Tongue (tissue), 2 donors: ENCODE data around the gene PEF1. TPM values are rescaled to one million over a fixed set of nuclear protein-coding genes. Genes with fewer than 3 reads are reported as not detected.

Experiments
- DNase-seq: peaks from one replicate; pipeline ENCODE4 v3.0.0-alpha.2; 2015
- total RNA-seq: library from RNA; depleted of rRNA; stranded (reverse); fragments of >200 nt; gene quantifications from one replicate; pipeline ENCODE4 v1.2.3, GENCODE V29; 2014

PEF1 gene
- total RNA-seq, 1 donor from 2014 or later = 52.1 TPM

GRCh38 chr1:31671147-31671546, 26.5 kb upstream of the PEF1 start:
- no peak for DNase-seq

DNA sequence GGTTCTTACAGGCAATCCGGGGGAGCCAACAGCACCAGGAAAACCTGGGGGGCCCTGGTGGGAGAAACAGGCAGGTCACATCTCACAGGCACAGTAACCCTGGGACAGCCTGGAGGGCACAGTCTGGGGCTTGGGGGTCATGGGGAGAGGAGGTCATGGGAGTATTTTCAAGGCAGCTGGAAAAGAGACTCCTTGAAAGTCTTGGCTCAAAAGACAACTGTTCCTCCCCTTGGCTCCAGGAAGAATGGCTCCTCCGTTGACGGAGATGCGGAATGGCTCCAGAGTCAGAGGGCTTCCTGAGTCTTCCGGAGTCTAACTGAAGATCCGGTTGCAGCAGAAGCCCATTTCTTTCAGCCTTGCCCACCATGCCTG, 25.9 kb upstream of the PEF1 start:
- DNase-seq = peak; percentile 50

GRCh38 chr1:31669786-31670592, 25.3 kb upstream of the PEF1 start:
- DNase-seq = peak; percentile 93

GRCh38 chr1:31669433-31669785, 24.7 kb upstream of the PEF1 start:
- DNase-seq = no peak

DNA sequence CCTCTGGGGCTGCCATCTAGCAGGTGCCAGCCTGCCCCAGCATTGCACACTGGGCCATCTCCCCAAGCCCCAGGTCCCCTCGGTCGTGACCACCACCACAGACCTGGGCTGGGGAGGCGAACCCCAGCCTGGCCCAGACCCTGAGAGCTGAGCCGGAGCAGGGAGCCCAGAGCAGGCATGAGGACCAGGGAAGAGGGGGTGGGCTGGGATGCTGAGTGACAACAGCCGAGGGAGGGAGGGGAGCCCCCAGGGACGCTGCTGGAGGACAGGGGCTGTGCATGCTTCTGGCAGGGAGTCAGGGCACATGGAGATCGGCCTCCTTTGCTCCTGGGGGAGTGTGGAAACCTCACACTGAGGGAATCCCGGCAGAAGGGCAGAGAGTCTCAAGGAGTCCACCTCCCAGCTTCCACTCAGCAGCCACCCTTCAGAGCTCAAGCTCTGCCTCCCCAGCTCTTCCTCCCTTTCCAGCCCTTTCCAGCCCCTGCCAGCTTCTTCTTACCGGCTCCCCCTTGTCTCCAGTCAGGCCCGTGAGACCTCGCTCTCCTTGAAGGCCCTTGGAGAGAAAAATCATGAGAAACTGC, 23.7 kb upstream of the PEF1 start:
- DNase-seq = no peak

GRCh38 chr1:31667065-31667785, 22.5 kb upstream of the PEF1 start:
- DNase-seq = peak; percentile 27

GRCh38 chr1:31666263-31666963, 21.7 kb upstream of the PEF1 start:
- DNase-seq = peak; percentile 79

DNA sequence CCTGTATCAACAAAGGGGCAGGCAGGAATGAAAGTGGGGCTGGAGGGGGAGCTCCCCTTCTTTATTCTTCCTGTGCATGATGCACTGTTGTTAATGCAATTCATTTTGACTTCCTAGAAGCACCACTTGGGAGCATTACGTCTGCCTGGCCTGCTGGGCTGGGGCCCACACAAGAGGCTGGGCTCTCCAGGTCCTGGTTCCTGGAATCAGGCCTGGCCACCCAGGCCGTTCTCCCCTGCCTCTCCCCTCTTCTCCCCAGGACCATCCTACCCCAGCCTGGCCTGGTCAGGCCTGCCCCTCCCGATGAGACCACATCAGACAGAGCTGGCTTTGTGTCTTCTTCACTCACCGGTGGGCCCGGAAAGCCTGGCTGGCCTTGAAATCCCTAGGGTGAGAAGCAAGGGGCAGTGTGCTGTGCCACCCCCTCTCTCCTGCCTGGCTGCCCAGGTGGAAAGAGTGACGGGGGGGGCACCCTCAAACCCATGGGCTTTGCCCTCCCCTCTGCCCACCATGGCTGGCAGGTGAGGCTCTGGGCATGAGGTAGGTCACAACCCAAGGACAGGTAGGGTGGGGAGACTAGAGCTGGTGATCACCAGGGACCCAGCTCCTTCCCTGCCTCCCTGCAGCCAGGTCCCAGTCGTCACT, 20.7 kb upstream of the PEF1 start:
- DNase-seq = peak; percentile 69

GRCh38 chr1:31664528-31664927, 19.9 kb upstream of the PEF1 start:
- no peak for DNase-seq

- peak; percentile 79 for DNase-seq
Observed at GRCh38 chr1:31663622-31664452, 19.2 kb upstream of the PEF1 start.

DNA sequence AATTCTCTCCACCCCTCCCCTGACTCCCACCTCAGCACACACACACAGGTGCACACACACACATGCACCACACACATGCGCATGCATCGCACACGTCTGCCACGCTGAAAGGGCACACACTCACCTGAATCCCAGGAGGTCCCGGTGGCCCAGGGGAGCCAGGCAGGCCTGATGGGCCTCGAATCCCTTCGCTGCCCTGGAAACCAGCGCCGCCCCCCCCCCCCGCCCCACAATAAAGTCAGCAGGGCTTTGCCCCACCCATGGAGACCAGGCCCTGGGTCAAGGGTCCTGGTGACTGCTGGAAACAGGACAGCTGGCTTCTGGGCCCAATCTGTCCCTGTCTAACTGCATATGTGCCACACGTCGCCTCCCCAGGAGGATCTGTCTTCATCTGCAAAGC, 17.8 kb upstream of the PEF1 start:
- no peak for DNase-seq

GRCh38 chr1:31661856-31662255, 17.2 kb upstream of the PEF1 start:
- no peak for DNase-seq

- no peak for DNase-seq
Observed at GRCh38 chr1:31660871-31661455, 16.3 kb upstream of the PEF1 start.

GRCh38 chr1:31659889-31660288, 15.2 kb upstream of the PEF1 start:
- no peak for DNase-seq

DNA sequence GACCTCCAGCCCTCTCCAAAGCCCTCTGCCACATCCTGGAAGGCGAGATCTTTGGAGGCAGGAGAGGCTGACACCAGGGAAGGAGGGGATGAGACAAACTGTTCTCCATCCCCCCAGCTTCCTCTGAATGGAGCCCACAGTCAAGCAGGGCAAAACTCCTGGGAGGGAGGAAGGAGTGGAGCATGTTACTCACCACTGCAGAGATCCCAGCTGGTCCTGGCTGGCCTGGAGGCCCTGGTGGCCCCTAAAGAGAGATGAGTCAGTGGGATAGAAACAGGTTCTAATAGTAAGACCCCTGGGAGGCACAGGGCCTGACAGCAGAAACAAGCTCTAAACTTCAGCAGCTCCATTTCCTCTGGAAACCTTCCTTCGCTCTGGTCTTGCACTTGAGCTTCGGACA, 14.0 kb upstream of the PEF1 start:
- DNase-seq = no peak

GRCh38 chr1:31657972-31658510, 13.4 kb upstream of the PEF1 start:
- DNase-seq = no peak

GRCh38 chr1:31657020-31657804, 12.5 kb upstream of the PEF1 start:
- DNase-seq = no peak

- no peak for DNase-seq
Observed at GRCh38 chr1:31655756-31656155, 11.1 kb upstream of the PEF1 start.

DNA sequence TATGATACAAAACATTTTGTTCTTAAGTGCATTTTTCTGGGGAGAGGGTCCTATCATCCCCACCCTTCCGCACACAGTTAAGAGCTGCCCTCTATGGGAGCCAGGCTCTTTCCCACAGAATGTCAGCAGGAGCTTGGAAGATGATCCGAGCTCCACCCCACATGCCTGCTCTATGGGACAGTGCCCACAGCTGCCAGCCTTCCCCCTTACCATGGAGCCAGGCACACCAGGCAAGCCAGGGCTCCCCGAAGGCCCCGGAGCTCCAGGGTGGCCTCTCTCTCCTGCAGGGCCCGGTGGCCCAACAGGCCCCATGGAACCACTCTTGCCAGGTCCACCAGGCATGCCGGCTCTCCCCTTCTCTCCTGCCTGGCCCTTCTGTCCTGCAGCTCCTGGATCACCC, 10.4 kb upstream of the PEF1 start:
- no peak for DNase-seq

DNA sequence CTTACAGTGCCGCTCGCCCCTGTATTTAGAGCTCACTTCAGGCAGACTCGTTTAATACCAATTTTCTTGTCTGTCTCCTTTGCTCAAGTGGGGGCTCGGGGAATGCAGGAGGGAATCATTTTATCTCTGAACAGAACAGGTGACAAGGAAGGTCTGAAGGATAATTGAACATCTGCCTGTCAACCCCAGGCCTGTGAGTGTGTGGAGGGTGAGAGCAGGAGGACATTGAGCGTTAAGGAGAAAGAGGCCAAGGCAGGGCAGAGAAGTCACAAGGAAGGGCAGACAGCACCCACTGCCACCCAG, 9.7 kb upstream of the PEF1 start:
- no peak for DNase-seq
